NCI-H82 treated with DMSO at 0.1 percent for 48 hours (cell line): ENCODE results near the gene ZBTB7B.
A peak's percentile ranks its signal among the peaks of the same experiment; 100 is the strongest.

ENCODE experiments used
- DNase-seq: peaks from one replicate; lab custom pipeline; 2025; ENCODE audit not compliant: unreplicated experiment; lab: John Stamatoyannopoulos, UW

The ZBTB7B gene

DNA sequence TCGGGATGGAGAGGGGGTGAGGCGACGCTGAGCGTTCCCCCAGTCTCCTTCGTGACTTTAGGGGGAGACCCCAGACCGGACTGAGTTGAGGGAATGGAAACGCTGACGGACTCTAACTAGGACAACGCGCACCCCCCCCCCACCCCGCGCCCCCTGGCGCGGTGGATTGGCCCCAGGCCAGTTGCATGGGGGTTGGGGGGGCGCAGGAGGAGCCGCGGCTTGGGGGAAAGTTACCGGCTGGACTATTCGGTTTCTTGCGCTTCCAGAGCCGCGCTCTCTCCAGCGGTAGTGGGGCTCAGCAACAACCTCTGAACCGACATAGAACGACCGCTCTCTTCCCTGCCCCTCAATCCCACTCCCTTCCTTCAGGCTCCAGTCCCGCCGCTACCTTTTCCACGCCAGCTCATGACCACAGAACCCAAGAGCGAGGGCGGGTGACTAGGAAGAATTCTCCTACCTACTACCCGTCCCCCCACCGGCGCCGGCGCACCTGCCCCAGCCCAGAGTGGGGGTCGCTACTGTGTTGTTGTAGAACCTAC is 694 bp downstream of the ZBTB7B start:
- peak; percentile 26 for DNase-seq

DNA sequence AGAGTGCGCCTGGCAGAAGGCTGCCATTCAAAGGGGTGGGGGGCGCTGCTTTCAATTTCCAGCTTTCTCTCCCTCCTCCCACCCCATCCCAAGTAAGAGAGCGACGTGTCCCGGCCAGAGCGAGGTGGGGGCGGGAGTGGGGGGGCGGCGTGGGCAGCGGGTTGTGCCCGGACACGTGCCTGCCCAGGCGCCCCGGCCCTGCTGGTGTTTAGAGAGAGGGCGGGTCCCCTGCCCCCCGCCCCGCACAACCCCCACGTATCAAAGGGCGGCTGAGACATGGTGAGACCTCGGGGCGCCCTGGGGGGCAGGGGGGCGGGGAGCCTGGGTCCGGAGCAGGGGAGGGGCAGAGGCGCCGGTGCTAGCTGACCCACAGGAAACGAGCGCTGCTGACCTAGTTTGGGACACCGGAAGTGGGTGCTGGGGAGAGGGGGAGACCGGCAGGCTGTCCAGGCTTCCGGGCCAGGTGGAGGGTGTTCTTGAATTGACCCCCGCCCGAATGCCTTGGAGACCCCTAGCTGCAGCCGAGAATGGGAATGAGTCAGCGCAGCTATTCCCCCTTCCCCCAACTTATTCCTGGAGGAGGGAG is 1.3 kb downstream of the ZBTB7B start:
- no peak for DNase-seq

DNA sequence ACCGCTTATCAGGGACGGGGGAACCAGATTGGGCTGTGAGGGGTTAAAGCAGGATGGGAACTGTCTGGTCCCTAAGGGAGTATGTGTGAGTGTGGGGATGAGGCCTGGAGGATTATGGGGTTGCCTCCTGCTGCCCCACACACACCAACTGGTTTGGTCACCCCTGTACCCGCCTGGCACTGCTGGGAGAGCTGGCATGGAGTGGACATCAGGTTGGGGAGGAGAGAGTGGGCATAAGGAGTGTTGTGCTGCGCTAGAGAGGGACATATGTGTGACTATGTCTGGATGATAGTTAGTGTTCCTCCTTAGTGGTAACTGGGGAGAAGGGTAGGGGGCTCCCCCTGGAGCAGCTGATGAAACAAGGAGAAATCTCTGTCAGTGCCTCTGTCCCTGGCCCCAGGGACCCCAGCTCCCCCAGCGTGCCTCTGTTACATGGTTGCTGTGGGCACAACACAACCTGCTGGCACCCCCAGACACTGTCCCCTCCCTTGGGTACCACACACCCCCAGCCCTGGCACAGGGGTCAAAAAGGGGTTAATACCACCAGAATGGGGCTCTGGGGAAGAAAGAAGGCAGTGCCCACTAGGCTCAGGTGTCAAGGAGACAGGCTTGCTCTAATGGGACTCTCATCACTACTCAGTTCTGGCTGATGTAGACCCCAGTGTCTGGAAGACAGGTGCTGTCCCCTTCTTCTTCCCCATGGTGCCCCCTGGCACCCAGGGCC is 1.9 kb downstream of the ZBTB7B start:
- DNase-seq, result no peak

DNA sequence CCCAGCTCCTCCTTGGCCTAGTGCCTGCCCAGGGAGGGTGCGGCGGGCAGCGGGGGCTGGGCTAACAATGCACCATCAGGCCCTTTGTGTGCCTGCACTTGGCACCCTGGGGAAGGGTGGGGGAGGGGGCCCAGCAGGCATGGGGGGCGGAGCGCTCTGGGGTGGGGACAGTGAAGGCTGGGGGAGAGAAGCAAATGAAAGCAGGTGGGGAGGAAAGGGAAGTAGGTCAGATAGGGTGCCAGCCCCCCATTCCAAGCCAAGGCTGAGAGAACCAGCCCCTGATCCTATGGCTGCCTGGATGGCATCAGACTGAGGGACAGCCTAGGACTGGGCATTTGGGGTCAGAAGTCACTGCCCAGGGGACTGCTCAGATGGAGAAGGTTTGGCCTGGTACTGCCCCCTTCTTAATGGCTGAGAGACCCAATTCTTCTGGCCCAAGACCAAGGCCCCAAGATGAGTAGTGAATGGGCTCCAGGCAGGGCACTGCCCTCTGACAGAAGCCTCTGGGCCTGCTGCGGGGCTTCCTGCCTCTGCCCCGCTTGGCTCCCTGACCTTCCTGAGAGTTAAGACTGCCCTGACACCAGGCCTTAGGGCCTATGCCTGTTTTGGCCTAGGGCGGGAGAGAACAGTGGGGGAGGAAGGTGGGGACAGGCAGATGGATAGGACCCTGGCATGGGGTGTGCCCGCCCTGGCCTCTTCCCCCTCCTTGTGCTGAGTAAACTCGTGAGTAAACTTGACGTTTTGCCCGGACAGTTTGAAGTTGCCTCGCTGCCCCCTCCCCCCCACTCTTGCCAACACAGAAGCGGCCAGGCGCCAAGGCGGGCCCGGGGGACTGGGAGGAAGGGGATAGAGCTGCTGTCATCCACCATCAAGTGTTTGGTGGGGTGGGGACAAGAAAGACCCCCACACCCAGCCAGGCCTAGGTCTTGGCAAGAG is 2.7 kb downstream of the ZBTB7B start:
- DNase-seq, result no peak

DNA sequence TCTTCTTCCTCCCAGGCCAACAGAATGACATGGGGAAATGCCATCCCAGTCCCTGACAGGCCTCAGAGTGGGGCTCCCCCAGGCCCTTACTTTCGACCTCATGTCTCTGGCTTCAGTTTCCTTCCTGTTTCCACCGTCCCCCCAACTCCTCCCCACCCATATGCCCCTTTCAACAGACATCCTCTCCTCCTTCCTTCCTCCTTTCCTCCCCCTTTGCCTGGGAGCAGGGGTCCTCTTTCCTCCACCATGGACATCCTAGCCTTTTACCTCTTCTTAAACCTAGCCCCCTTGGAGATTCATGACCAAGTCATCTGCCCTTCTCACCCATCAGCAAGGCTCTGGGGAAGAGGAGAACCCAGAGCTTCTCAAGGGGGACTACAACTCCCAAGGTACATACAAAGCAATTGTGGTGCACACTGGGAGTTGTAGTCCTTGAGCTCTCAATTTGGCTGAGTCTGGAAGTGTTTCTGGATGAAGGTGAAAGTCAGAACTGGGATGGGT is 4.0 kb downstream of the ZBTB7B start:
- no peak for DNase-seq

DNA sequence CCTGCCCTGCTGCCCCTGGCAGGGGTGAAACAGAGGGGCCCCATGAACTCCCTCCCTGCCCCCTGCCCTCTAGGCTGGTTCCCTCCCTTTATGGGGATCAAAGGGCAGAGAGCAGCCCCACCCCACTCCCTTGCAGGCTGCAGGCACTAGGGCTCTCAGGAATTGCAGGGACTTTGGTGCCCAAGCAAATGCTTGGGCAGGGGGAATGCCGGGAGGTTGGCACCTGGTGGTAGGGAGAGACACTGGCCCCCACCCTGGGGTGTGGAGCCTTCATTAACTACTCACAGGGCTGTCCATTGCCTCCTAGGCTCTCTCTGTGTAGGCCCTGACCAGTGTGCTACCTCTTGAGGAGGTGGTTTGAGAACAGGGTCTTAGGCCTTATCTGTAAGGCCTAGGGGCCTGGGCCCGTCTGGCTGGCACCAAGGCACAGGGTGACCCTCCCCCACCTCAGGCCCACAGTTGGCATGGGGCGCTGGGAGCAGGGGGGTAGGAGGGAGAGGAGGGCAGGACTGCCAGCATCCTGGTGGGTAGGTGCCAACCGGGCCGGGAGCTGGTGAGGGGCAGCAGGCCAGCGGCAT is 4.7 kb downstream of the ZBTB7B start:
- DNase-seq, result no peak

DNA sequence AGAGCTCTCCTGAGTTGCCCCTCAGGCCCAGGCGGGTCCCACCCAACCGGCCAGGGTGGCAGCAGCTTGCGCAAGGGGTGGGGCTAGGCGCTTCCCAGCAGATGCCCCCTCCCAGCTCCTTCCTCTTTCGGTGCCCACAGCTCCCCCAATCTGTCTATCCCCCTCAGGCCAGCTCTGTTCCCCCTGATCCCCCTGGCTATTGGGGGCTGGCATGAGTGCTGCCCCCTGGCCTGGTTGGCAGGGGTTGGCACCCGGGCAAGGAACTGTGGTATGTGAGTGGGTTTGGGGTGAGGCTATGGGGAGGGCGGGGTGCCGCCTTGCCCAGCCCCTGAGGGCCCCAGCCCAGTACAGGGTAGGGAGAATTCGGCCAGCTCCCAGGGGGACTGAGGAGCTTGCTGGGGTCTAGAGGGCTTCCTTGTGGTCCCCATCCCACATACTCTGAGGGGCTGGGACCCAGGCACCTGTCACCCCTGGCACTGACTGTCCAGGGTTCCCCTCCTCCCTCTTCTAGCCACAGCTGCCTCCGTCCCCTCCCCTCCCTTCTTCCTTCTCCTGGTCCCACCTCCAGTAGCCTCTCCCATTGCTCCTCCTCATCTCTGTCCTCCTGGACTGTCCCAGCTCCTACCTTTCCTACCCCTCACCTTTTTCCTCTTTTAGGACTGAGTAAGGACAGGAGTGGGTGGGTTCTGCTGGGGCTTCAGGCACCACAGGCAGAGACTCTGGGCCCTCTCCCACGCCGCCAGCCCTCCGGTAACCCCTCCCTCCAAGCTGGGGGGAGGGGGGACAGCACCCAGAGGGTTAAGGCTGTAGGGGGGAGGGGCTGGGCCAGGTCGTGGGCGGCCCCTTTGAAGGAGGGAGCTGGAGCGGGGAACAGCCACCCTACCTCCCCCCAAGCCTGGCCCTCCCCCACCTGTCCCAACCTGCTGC is 5.7 kb downstream of the ZBTB7B start:
- no peak for DNase-seq

DNA sequence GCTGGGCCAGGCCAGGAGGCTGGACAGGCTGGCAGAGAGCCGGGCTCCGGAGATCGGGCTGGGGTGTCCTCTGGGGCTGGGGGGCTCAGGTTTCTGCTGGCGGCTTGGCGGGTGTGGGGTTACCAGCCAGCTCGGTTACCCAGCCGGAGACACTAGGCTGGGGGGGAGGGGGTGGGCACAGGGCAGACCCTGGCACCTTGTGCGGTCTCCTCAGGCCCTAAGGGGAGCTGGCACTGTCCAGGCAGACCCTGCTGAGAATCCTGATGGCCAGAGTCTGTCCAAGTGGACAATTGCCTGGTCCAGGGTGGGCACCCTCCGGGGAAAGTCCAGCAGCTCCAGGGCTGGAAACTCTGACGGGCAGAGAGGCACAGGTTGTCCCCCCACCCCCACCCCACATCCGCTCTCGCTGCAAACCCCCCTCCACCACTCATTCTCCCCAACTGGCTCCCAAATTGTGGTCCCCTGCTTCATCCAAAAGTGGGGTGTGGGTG is 6.7 kb downstream of the ZBTB7B start:
- no peak for DNase-seq

DNA sequence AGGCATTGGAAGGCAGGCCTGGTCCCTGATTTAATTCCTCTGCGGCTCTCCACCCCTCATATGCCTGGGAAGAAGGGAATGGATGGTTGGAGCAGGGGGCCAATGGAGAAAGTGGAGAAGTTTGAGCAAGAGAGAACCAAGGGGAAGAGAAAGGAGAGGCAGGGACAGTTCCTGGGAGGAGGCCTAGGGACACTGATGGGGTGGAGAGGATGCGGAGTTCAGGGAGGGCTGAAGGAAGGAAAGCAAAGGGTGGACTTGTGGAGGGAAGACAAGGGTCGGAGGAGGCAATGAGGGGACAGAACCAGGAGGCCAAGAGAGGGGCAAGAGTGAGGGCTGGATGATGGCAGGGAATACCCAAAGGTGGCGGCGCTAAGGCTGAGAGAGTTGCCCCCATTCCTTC is 7.1 kb downstream of the ZBTB7B start:
- no peak for DNase-seq

DNA sequence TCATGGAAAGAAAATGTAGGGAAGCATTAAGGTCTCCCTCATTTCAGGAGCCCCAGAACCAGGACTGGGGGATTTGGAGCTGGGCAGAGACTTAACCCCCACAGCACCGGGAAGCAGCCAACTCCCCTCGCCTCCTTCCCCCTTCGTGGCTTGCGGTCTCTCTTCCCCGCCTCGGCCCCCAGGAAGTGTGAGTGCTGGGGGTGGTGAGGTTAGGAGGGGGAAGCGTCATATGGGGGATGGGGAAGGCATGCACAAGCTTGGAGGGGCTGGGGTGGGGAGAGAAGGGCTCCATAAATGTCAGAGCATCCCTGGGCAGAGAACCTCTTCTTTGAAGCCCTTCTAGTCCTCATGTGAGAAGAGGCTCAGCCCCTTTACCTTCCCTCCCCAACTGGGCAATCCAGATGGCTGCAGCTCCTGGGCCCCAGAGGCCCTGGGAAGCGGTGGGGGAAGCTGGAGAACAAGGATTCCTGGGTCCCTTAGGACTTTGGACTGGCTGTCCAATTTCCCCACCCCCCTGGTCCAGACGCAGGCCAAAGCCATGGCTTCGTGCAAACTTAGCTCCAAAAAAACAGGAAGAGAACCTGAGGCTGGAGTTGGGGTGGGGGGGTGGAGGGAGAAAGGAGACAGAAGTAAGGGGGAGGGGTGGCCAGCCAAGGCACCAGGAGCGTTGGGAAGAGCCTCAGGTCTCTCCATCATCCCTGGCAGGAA is 7.8 kb downstream of the ZBTB7B start:
- DNase-seq, result no peak

DNA sequence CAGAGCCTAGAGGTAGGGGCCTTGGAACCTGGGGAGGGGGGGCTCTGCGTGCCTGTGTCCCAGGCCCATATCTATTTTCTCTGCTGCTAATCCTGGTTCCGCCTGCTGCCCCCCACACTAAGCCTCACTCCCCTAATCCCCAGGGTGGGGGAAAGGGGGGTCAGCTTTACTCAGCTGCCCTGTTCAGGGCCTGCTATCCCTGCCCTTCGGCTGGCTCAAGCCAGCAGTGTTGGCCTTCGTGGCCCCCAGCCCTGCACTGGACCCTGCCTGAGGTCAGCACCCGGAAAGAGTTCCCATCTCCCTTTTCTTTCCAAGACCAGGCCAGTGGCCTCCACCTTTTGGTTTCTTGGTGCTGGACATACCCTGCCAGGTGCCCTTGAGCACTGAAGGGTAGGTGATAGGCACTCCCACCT is 8.4 kb downstream of the ZBTB7B start:
- DNase-seq, result peak; percentile 56

DNA sequence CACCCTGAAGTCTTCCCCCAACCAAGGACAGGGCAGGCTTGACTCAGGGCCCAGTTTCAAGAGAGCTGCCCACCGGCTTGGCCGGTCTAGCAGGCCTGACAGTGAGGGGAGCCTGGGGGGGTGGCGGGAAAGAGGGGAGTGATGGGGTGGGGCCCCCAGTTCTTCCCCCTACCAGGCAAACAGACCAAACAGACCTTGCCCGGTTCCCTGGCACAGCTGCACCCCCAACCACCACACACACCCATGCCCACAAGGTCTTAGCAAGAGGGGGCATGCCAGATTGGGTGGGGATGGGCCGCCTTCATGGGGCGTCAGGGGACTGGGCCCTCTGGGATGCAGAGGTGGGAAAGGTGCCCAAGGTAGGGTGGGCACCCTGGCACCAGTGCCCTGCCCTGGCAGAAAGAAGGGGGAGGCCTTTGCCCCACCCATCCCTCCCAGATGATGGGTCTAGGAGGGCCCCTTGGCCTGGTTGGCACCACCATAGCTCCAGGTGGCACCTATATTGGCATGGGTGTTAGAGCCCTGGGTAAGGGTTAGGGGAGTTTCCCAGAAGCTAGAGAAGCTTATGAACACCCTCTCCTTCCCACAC is 8.9 kb downstream of the ZBTB7B start:
- no peak for DNase-seq

DNA sequence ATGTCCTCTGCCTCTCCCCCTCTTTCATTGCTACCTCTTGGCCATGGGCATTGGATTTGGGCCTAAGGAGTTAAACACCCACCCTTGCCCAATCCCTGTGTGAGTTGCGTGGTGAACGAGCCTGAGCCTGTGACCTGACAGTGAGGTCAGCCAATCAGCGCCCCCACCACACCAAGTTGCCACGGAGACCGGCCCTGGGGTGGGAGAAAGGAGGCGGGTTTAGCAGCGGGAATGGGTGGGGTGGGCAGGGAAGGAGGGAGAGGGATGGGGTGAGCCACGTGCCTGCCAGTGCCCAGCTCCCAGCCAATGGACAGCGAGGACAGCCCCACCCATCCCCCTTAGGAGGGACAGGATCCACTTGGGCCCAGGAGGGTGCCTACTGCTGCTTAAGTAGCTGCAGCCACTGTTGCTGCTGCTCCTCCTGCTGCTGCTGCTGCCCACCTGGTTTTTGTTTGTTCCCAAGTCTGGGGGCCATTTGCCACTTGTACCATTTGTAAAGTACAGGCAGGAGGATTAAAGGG is 9.5 kb downstream of the ZBTB7B start:
- DNase-seq, result peak; percentile 98

DNA sequence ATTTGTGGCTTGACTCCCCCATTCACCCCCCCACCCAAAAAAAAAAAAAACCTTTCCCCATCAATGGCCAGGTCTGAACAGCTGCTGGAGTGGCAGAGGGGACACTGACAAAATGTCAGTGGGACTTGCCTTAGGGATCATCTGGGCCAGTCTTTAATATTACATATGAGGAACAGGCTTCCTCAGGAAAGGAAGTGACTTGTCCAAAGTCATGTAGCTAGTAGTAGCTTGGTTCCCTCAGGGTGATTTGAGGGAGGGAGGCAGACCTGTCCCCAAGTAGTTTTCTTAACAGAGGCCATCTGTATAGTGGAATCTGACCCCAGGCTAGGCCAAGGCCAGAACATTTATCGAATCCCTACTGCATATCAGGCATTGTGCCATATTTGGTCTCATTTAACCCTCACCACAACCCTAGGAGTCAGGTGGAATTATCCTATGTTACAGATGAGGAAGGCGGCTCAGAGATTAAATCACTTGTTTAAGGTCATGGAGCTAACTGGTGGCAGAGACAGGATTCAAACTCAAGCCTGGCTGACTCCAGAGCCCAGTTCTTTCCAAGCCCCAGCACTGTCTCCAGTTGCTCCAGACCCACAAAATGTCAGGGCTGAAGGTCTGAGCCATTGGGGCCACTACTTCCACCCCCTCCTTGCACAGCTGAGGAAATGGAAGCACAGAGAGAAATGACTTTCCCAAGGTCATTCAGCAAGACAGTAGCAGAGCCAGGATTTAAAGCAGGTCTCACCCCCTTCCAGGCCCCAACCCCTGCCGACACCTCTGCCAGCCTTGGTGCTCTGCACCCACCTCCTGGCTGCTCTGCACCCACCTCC is 10.4 kb downstream of the ZBTB7B start:
- no peak for DNase-seq

DNA sequence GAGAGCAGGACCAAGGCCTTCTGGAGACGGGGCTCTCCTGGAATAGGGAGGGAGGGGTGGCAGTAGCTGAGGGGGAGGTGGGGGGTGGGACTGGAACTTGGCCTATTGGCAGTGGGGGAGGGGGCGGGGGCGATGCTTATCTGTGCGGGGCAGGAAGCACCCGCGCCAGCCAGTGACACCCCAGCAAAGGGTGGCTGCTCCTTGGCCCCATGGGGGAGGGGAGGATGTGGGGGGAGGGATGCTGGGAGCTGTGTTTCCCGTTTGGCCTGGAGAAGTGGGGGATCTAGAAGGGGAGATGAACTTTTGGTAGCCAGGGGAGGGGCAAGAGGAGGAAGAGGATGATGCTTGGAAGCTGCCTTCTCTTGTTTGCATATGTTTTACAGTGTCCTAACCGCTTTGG is 11.0 kb downstream of the ZBTB7B start:
- DNase-seq, result no peak

DNA sequence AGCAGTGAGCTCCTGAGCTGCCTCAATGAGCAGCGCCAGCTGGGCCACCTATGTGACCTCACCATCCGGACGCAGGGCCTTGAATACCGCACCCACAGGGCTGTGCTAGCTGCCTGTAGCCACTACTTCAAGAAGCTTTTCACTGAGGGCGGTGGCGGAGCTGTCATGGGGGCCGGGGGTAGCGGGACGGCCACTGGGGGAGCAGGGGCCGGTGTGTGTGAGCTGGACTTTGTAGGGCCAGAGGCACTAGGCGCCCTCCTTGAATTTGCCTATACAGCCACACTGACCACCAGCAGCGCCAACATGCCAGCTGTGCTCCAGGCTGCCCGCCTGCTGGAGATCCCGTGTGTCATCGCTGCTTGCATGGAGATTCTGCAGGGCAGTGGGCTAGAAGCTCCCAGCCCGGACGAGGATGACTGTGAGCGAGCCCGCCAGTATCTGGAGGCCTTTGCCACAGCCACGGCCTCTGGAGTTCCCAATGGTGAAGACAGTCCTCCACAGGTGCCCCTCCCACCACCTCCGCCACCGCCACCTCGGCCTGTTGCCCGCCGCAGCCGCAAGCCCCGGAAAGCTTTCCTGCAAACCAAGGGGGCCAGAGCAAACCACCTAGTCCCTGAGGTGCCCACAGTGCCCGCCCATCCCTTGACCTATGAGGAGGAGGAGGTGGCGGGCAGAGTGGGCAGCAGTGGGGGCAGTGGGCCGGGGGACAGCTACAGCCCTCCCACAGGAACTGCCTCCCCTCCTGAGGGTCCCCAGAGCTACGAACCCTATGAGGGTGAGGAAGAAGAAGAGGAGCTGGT is 12.3 kb downstream of the ZBTB7B start:
- no peak for DNase-seq
